ENCODE measurements around the gene STIL. TPM values are rescaled to one million over a fixed set of nuclear protein-coding genes. Genes with fewer than 3 reads are reported as not detected.
"Not testable (repeated sequence)": the region's sequence is repeated elsewhere in the genome, so short reads cannot be mapped to it uniquely, and the experiment has no call there.

STIL gene
- total RNA-seq, 1 donor from 2014 or later, result 8.4 TPM

DNA sequence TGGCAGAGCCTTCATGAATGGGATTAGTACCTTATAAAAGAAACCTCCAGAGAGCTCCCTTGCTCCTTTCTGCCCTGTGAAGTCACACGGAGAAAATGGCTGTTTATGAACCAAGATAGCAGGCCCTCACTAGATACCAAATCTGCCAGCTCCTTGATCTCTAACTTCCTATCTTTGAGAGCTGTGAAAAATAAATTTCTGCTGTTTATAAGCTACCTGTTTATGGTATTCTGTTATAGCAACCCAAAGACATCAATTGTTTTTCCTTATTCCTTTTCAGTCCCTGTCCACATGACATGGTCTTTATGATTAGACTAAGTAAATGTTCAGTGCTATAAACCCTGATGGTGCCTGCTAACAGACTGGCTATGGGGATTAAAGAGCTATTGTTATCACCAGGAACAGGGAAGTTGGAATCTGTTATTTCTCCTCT is 9.7 kb upstream of the STIL start:
- no peak for DNase-seq (ENCODE audit: low read depth, low spot score)

GRCh38 chr1:47319968-47320367 is 6.0 kb upstream of the STIL start:
- not testable (repeated sequence) for DNase-seq (ENCODE audit: low read depth, low spot score)

DNA sequence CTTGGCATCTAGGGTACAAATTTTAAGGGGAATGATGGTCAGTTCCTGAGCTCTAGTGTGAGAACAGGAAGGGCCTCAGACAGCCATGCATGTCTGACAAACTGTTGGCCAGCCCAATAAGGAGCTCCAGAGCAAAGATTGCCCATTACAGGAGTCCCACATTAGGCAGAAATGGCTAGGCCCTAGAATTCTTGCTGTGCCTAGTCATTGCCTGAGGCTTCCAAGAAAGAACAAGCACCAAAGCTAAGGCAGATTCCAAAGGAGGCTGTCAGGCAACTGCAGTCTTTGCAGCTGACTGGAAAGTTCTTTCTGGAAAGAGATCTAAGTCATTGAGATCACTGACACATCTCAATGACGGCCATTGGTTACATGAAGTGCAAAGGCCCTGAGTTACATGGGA is 3.9 kb upstream of the STIL start:
- DNase-seq (ENCODE audit: low read depth, low spot score), result no peak

DNA sequence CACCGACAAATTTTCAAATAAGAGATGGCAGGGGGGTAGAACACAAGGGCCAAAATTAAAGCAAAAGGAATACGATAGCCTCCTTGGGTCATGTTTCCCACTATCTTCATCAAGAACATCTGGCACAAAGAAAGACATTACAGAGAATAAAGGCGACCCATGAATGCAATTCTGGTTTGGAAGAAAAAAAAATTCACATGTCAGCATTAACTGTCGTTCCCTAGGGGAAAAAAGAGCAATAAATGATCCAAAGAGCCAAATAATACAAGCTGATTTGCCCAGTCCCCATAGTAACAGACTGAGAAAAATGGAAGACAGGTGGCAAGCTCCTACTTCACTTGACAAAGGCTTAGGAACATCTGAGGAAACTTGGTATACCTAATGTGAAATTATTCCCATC is 4.5 kb downstream of the STIL start:
- DNase-seq (ENCODE audit: low read depth, low spot score), result no peak

- DNase-seq (ENCODE audit: low read depth, low spot score), result no peak
Observed at GRCh38 chr1:47302472-47302871, 11.5 kb downstream of the STIL start.

DNA sequence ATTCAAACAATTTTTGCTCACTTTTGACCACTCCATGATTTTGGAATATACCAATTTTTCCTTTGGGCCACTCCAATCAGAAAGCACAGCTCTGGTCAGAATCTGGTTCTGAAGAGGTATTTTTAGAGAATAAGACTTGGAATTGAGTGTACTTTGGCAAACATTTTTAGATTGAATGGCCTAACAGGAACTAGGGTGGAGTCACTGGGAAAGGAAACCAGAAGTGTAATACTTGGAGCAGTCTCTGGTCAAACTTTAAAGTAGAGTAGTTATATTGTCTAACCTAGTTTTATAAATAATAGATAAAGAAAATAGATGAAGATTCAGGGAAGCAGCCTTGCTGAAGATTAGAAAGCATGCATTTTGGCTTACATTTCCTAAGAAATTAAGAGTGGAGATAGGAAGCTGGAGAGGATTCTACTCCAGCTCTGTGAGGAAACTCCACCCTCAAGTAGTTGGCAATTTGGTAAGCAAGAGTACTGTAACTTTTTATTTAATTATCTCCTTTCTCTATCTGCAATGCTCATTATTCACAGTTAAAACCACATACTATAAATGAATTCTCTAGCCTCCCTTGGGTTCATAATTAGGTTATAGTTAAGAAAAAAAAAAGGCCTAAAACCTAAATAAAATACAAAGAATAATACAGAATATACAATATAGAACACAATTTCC is 15.8 kb downstream of the STIL start:
- no peak for DNase-seq (ENCODE audit: low read depth, low spot score)

DNA sequence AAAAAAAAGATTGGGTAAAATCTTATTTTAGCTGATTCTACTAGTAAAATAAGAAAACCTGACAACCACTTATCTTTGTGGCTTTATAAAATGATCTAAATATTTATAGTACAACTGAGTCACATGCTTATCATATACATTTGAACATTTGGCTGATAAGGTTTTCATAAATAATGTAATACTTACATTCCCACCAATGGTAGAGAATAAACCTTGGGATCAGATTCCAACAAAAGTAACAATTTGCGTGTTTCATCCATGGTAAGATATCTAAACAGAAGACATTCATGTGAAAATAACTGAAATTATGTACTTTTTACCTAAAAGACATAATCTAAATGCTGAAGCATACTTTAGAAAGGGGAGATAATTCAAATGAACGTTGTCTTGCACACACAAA is 18.4 kb downstream of the STIL start:
- no peak for DNase-seq (ENCODE audit: low read depth, low spot score)

DNA sequence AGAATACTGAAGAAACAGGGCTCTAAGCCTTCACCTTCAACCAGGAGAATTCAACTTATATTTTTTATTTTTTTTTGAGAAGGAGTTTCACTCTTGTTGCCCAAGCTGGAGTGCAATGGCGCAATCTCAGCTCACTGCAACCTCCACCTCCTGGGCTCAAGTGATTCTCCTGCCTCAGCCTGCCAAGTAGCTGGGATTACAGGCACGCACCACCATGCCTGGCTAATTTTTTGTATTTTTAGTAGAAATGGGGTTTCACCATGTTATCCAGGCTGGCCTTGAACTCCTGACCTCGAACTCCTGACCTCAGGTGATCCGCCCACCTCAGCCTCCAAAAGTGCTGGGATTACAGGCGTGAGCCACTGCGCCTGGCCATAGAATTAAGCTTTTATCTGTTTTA is 19.1 kb downstream of the STIL start:
- not testable (repeated sequence) for DNase-seq (ENCODE audit: low read depth, low spot score)

- not testable (repeated sequence) for DNase-seq (ENCODE audit: low read depth, low spot score)
Observed at GRCh38 chr1:47288116-47288515, 25.8 kb downstream of the STIL start.

DNA sequence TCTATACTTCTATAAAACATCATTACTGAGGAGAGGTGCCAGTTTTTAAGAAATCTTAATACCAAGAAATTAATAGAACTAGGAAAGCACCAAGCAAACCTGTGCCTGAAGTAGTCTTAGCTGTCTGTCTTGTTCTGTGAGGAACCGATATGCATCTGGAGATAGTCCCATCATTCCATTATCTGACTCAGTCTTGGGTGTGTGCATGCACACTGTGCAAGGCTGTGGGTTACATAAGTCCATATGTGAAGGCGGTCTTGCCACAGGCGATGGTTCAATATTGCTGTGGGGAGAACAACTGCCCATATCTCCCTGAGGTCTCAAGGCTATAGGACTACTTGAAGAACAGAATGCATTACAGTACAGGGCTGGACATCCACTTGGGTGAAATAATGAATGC is 33.8 kb downstream of the STIL start:
- DNase-seq (ENCODE audit: low read depth, low spot score), result no peak

- DNase-seq (ENCODE audit: low read depth, low spot score), result no peak
Observed at GRCh38 chr1:47276850-47277249, 37.1 kb downstream of the STIL start.

DNA sequence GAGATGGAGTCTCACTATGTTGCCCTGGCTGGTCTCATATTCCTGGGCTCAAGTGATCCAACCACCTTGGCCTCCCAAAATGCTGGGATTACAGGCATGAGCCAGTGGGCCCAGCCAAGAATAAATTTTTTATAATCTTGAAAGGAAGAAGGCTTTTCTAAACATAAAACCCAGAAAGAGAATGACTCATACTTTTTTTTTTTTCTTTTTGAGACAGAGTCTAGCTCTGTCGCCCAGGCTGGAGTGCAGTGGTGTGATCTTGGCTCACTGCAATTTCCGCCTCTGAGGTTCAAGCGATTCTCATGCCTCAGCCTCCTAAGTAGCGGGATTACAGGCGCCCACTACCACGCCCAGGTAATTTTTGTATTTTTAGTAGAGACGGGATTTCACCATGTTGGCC is 38.1 kb downstream of the STIL start:
- not testable (repeated sequence) for DNase-seq (ENCODE audit: low read depth, low spot score)

- not testable (repeated sequence) for DNase-seq (ENCODE audit: low read depth, low spot score)
Observed at GRCh38 chr1:47265529-47265928, 48.4 kb downstream of the STIL start.

- peak; percentile 47 for DNase-seq (ENCODE audit: low read depth, low spot score)
Observed at GRCh38 chr1:47262787-47263413, 51.0 kb downstream of the STIL start.

DNA sequence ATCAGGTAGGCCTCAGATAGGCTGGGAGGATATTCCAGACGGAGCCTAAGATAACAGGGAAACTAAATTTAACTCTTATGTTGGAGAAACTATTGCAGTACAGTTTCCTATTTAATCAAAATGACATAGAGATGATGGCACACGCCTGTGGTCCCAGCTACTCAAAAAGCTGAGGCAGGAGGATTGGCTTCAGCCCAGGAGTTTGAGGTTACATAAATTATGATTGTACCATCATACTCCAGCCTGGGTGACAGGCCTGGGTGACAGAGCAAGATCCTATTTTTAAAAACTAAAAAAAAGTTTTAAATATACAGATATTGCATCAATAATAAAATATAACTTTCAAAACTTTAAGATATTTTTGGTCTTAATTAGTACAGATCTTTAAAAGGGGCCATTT is 56.7 kb downstream of the STIL start:
- DNase-seq (ENCODE audit: low read depth, low spot score), result no peak

GRCh38 chr1:47252795-47253194 is 61.2 kb downstream of the STIL start:
- DNase-seq (ENCODE audit: low read depth, low spot score), result no peak

DNA sequence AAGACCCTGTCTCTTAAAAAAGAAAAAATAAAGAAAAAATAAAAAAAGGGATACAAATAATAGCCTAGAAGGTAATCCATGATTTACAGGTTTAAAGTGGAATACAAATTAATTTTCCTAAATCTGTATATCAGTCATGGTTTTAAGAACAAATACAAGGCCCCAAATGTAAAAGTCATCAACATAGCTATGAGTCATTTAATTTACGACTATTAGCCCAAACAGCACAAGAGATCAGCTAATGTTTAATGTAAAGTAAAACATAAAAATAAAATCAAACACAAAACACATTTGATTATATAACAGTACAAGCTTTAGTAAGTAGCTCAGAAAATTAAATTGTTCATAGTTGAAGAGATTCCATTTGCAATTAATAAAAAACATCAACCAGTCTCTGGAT is 61.6 kb downstream of the STIL start:
- DNase-seq (ENCODE audit: low read depth, low spot score), result no peak

- no peak for DNase-seq (ENCODE audit: low read depth, low spot score)
Observed at GRCh38 chr1:47249755-47250154, 64.2 kb downstream of the STIL start.

DNA sequence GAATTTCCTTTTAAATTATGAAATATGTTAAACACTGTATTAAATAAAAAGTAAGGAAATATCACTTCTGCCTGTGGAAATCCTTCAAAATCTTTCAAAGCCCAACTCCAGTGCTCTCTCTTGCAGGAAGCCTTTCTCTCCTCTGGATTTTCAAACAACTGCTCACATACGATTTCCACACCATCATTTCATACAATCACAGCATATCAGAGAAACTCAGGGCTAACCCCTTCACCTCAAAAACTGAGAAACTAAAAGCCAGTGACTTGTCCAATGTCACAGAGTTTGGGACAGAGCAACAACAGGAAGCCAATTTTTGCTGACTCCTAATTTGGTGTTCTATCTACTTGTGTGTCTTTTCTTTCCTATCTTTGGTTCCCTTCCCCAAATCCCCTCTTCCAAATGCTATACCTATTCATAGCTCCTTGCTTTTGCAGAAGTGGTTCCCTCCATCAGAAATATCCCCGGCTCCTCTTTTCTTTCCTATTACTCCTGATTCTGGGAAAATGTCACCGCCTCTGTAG is 69.5 kb downstream of the STIL start:
- no peak for DNase-seq (ENCODE audit: low read depth, low spot score)

GRCh38 chr1:47243910-47244309 is 70.0 kb downstream of the STIL start:
- no peak for DNase-seq (ENCODE audit: low read depth, low spot score)

DNA sequence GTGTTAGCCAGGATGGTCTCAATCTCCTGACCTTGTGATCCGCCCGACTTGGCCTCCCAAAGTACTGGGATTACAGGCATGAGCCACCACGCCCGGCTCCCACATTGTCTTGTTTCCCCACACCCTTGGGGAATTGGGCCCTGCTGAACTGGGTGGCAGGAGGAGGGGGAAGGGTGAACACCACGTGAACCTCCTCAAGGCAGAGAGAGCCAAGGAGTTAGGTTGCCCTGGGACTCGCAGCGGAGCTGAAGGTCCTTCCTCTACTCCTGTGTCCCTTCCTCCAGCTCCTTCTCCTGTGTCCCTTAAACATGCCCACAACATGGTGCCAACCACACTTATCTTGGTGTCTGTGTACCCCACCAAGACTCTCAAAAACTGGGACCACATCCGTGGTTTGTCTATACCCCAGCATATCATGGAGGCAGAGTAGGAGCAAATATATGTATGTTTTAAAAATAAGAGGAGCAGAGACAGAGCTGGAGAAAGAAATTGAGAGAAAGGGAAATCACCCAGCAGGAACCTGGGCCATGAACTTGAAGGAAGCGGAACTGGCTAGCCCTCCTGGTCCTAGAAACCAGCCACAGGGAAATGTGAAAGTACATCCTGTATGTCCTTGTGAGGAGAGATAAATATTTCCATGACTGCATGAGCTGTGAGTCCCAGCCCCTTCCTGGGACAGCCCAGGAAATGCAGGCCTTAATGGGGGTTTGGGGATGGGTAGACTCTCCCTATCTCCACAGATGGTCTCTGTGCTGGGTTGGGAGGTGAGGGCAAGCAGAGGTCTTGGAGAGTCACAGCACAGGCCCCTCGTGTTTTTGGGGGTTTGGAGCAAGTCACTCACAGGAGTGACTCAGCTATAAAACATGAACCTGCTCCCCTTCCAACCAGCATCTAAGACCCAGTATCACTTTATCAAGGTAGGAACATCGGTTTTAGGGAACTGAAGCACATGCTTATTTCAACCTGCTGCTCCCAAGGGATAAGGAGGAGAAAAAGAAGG is 72.5 kb downstream of the STIL start:
- DNase-seq (ENCODE audit: low read depth, low spot score), result no peak
